ENCODE data around the gene PCNX2. TPM values are rescaled to one million over a fixed set of nuclear protein-coding genes. Genes with fewer than 3 reads are reported as not detected.

Gene PCNX2
- total RNA-seq, 1 experiment from 2014 or later: 50.8 TPM

GRCh38 chr1:233244183-233244582 lies 51.3 kb downstream of the PCNX2 start:
- Mint-ChIP-seq H3K4me3 (no peak overlapping the region), H3K27me3 (ENCODE audit: low read depth) (no peaks in the 10 kb centered on the region), H3K4me1 (peaks cover 9% of the 10 kb centered on the region), H3K9me3 (no peaks in the 10 kb centered on the region), H3K36me3 (peaks cover 47% of the 10 kb centered on the region), H3K27ac (no peak overlapping the region)
- ChIA-PET POLR2A (no interaction called here), CTCF (no interaction called here)
- TF ChIP-seq TCF7 (CRISPR knock-in tag; IDR thresholded peaks at IDR 0.05; ENCODE audit: low read depth) (no peak), CREM (CRISPR knock-in tag; IDR thresholded peaks at IDR 0.05) (no peak), E2F5 (CRISPR knock-in tag; IDR thresholded peaks at IDR 0.05) (no peak), PRDM15 (CRISPR knock-in tag; IDR thresholded peaks at IDR 0.05) (no peak), MAX (CRISPR knock-in tag; IDR thresholded peaks at IDR 0.05) (no peak), GTF2I (CRISPR knock-in tag; conservative IDR thresholded peaks at IDR 0.05) (no peak), ZNF138 (CRISPR knock-in tag; conservative IDR thresholded peaks at IDR 0.05) (no peak), ZNF423 (CRISPR knock-in tag; IDR thresholded peaks at IDR 0.05) (no peak), ZNF317 (CRISPR knock-in tag; IDR thresholded peaks at IDR 0.05; ENCODE audit: borderline replicate concordance, low read depth) (no peak), RELA (CRISPR knock-in tag; IDR thresholded peaks at IDR 0.05; ENCODE audit: borderline replicate concordance) (no peak), NR3C1 (CRISPR knock-in tag; conservative IDR thresholded peaks at IDR 0.05; ENCODE audit: low read depth) (no peak), ZNF396 (CRISPR knock-in tag; IDR thresholded peaks at IDR 0.05; ENCODE audit: borderline replicate concordance) (no peak), SMAD4 (CRISPR knock-in tag; IDR thresholded peaks at IDR 0.05) (no peak), E2F1 (CRISPR knock-in tag; IDR thresholded peaks at IDR 0.05) (no peak)
- TF ChIP-seq, protein P1, sequence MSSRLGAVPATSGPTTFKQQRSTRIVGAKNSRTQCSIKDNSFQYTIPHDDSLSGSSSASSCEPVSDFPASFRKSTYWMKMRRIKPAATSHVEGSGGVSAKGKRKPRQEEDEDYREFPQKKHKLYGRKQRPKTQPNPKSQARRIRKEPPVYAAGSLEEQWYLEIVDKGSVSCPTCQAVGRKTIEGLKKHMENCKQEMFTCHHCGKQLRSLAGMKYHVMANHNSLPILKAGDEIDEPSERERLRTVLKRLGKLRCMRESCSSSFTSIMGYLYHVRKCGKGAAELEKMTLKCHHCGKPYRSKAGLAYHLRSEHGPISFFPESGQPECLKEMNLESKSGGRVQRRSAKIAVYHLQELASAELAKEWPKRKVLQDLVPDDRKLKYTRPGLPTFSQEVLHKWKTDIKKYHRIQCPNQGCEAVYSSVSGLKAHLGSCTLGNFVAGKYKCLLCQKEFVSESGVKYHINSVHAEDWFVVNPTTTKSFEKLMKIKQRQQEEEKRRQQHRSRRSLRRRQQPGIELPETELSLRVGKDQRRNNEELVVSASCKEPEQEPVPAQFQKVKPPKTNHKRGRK (CRISPR knock-in tag; IDR thresholded peaks at IDR 0.05; ENCODE audit: borderline replicate concordance): no peak
- TF ChIP-seq, protein P2, sequence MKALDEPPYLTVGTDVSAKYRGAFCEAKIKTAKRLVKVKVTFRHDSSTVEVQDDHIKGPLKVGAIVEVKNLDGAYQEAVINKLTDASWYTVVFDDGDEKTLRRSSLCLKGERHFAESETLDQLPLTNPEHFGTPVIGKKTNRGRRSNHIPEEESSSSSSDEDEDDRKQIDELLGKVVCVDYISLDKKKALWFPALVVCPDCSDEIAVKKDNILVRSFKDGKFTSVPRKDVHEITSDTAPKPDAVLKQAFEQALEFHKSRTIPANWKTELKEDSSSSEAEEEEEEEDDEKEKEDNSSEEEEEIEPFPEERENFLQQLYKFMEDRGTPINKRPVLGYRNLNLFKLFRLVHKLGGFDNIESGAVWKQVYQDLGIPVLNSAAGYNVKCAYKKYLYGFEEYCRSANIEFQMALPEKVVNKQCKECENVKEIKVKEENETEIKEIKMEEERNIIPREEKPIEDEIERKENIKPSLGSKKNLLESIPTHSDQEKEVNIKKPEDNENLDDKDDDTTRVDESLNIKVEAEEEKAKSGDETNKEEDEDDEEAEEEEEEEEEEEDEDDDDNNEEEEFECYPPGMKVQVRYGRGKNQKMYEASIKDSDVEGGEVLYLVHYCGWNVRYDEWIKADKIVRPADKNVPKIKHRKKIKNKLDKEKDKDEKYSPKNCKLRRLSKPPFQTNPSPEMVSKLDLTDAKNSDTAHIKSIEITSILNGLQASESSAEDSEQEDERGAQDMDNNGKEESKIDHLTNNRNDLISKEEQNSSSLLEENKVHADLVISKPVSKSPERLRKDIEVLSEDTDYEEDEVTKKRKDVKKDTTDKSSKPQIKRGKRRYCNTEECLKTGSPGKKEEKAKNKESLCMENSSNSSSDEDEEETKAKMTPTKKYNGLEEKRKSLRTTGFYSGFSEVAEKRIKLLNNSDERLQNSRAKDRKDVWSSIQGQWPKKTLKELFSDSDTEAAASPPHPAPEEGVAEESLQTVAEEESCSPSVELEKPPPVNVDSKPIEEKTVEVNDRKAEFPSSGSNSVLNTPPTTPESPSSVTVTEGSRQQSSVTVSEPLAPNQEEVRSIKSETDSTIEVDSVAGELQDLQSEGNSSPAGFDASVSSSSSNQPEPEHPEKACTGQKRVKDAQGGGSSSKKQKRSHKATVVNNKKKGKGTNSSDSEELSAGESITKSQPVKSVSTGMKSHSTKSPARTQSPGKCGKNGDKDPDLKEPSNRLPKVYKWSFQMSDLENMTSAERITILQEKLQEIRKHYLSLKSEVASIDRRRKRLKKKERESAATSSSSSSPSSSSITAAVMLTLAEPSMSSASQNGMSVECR (CRISPR knock-in tag; IDR thresholded peaks at IDR 0.05; ENCODE audit: borderline replicate concordance): no peak
- TF ChIP-seq, protein P3, sequence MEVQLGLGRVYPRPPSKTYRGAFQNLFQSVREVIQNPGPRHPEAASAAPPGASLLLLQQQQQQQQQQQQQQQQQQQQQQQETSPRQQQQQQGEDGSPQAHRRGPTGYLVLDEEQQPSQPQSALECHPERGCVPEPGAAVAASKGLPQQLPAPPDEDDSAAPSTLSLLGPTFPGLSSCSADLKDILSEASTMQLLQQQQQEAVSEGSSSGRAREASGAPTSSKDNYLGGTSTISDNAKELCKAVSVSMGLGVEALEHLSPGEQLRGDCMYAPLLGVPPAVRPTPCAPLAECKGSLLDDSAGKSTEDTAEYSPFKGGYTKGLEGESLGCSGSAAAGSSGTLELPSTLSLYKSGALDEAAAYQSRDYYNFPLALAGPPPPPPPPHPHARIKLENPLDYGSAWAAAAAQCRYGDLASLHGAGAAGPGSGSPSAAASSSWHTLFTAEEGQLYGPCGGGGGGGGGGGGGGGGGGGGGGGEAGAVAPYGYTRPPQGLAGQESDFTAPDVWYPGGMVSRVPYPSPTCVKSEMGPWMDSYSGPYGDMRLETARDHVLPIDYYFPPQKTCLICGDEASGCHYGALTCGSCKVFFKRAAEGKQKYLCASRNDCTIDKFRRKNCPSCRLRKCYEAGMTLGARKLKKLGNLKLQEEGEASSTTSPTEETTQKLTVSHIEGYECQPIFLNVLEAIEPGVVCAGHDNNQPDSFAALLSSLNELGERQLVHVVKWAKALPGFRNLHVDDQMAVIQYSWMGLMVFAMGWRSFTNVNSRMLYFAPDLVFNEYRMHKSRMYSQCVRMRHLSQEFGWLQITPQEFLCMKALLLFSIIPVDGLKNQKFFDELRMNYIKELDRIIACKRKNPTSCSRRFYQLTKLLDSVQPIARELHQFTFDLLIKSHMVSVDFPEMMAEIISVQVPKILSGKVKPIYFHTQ (CRISPR knock-in tag; IDR thresholded peaks at IDR 0.05): no peak
- no peak for DNase-seq (ENCODE audit: low spot score)
- no peak for ATAC-seq

Data from WTC11 (cell line).